Fibroblast of lung (primary cell): Measurements from ENCODE around the gene HAGH. TPM values are rescaled to one million over a fixed set of nuclear protein-coding genes. Genes with fewer than 3 reads are reported as not detected.

ENCODE experiments used
- DNase-seq, 2 donors: peaks; one replicate each; pipeline versions ENCODE4 v3.0.0 to v3.0.0-alpha.2; 2010; ENCODE audit warnings: low read depth in 2 of 2
- H2AFZ ChIP-seq: 2 replicates; pipeline ENCODE4 v1.5.1; 2012; ENCODE audit warnings: low read length, control low read depth, inconsistent platforms
- H3K27ac ChIP-seq: 2 replicates; pipeline ENCODE4 v1.5.1; 2011; ENCODE audit warnings: low read length, control low read depth; ENCODE audit not compliant: insufficient read depth
- H3K27me3 ChIP-seq: 2 replicates; pipeline ENCODE4 v1.5.1; 2011; ENCODE audit warnings: mild to moderate bottlenecking, low read length; ENCODE audit not compliant: control insufficient read depth, insufficient read depth
- H3K36me3 ChIP-seq: 2 replicates; pipeline ENCODE4 v1.5.1; 2011; ENCODE audit warnings: low read length; ENCODE audit not compliant: control insufficient read depth, insufficient read depth
- H3K4me1 ChIP-seq: 2 replicates; pipeline ENCODE4 v1.5.1; 2011; ENCODE audit warnings: low read length; ENCODE audit not compliant: control insufficient read depth, insufficient read depth; ENCODE audit errors: extremely low read depth
- H3K4me2 ChIP-seq: 2 replicates; pipeline ENCODE4 v1.5.1; 2011; ENCODE audit warnings: low read length, control low read depth; ENCODE audit not compliant: insufficient read depth; ENCODE audit errors: extremely low read depth
- H3K4me3 ChIP-seq, 4 experiments: fragments of 200-600 bp in 1 of 4; sonication (generic) in 1 of 4; replicated peaks in 1 of 4; 2 replicates each; pipeline ENCODE4 v1.5.1; 2011 to 2016; ENCODE audit warnings: low read length in 4 of 4, low read depth in 3 of 4, mild to moderate bottlenecking in 3 of 4, control low read depth in 2 of 4, inconsistent platforms in 1 of 4, mixed read lengths in 1 of 4; ENCODE audit not compliant: insufficient read depth in 1 of 4; ENCODE audit errors: control extremely low read depth in 1 of 4
- H3K79me2 ChIP-seq: 2 replicates; pipeline ENCODE4 v1.5.1; 2012; ENCODE audit warnings: mild to moderate bottlenecking, low read length, inconsistent platforms; ENCODE audit not compliant: control insufficient read depth, insufficient read depth
- H3K9ac ChIP-seq: 2 replicates; pipeline ENCODE4 v1.5.1; 2011; ENCODE audit warnings: mild to moderate bottlenecking, low read length, control low read depth; ENCODE audit not compliant: insufficient read depth
- H3K9me3 ChIP-seq: 2 replicates; pipeline ENCODE4 v1.5.1; 2012; ENCODE audit warnings: low read depth, low read length; ENCODE audit not compliant: control insufficient read depth, insufficient read depth
- H4K20me1 ChIP-seq: 2 replicates; pipeline ENCODE4 v1.5.1; 2011; ENCODE audit warnings: low read length; ENCODE audit not compliant: control insufficient read depth, insufficient read depth; ENCODE audit errors: extremely low read depth
- CTCF ChIP-seq, 2 donors: IDR thresholded peaks in 1 of 2; conservative IDR thresholded peaks in 1 of 2; 1 replicate in 1 of 2; 2 replicates in 1 of 2; pipeline ENCODE4 v1.5.1; 2011 to 2012; ENCODE audit warnings: low read length in 2 of 2, control low read depth in 1 of 2, inconsistent platforms in 1 of 2, low read depth in 1 of 2, mild to moderate bottlenecking in 1 of 2
- EZH2 ChIP-seq: IDR thresholded peaks from 2 replicates; pipeline ENCODE4 v1.5.1; 2012; ENCODE audit warnings: low read length, control low read depth, mild to moderate bottlenecking; ENCODE audit errors: missing control alignments
- polyA plus RNA-seq, 2 donors: library from polyadenylated mRNA; depleted of rRNA in 1 of 2; stranded (reverse) in 1 of 2; unstranded in 1 of 2; fragments of >200 nt; gene quantifications; 2 replicates each; pipeline ENCODE4 v1.2.1, GENCODE V29; 2011 to 2012; ENCODE audit warnings: missing spikeins in 1 of 2
- total RNA-seq: library from RNA; depleted of rRNA; stranded (reverse); fragments of >200 nt; gene quantifications from 2 replicates; pipeline ENCODE4 v1.2.1, GENCODE V29; 2014

HAGH gene
- total and polyA plus RNA-seq, 2 donors (not counting 1 experiment from before 2014, with no cell fraction given), result 18.4 to 47.4 TPM

GRCh38 chr16:1828645-1829410, 2.2 kb upstream of the HAGH start:
- Histone ChIP-seq H3K27me3 (no peaks in the 10 kb centered on the region), H3K27ac (no peak overlapping the region), H3K36me3 (peaks cover 3% of the 10 kb centered on the region), H3K9me3 (no peaks in the 10 kb centered on the region), H3K9ac (no peak overlapping the region), H3K4me1 (peaks cover 7% of the 10 kb centered on the region), H3K79me2 (peaks cover 26% of the 10 kb centered on the region), H4K20me1 (no peaks in the 10 kb centered on the region), H2AFZ (no peak overlapping the region), H3K4me2 (peak overlapping the region; percentile 68), H3K4me3 (peak overlapping the region; percentile 89 to 99 (median 98))
- no peak for DNase-seq
- TF ChIP-seq EZH2 (no peak), CTCF (conservative IDR thresholded peaks at IDR 0.05 in 1 of 2, IDR thresholded peaks at IDR 0.05 in 1 of 2; ENCODE audit: low read depth in 1 of 2, low read length in 2 of 2) (no peak)

GRCh38 chr16:1825864-1826690, 548 bp downstream of the HAGH start:
- Histone ChIP-seq H4K20me1 (no peaks in the 10 kb centered on the region), H3K9ac (peak overlapping the region; percentile 75), H3K36me3 (peaks cover 2% of the 10 kb centered on the region), H3K4me1 (peaks cover 7% of the 10 kb centered on the region), H3K27me3 (no peaks in the 10 kb centered on the region), H3K4me2 (peak overlapping the region; percentile 94), H2AFZ (peak overlapping the region; percentile 36), H3K9me3 (no peaks in the 10 kb centered on the region), H3K79me2 (peaks cover 26% of the 10 kb centered on the region), H3K27ac (no peak overlapping the region), H3K4me3 (peak overlapping the region; percentile 17 to 99 (median 78))
- TF ChIP-seq CTCF (conservative IDR thresholded peaks at IDR 0.05 in 1 of 2, IDR thresholded peaks at IDR 0.05 in 1 of 2; ENCODE audit: low read depth in 1 of 2, low read length in 2 of 2) (no peak), EZH2 (no peak)
- DNase-seq, result peak in 1 of 2 donors; percentile 58

- H4K20me1 ChIP-seq, result no peaks in the 10 kb centered on the region
- H3K9ac ChIP-seq, result no peak overlapping the region
- H3K4me1 ChIP-seq, result peaks cover 7% of the 10 kb centered on the region
- peak overlapping the region; percentile 94 for H3K4me2 ChIP-seq
- H3K27ac ChIP-seq, result no peak overlapping the region
- TF ChIP-seq EZH2 (no peak), CTCF (conservative IDR thresholded peaks at IDR 0.05 in 1 of 2, IDR thresholded peaks at IDR 0.05 in 1 of 2; ENCODE audit: low read depth in 1 of 2, low read length in 2 of 2) (no peak)
- no peak overlapping the region for H2AFZ ChIP-seq
- peaks cover 4% of the 10 kb centered on the region for H3K36me3 ChIP-seq
- H3K4me3 ChIP-seq, result peak overlapping the region; percentile 17 to 99 (median 78)
- no peaks in the 10 kb centered on the region for H3K27me3 ChIP-seq
- H3K79me2 ChIP-seq, result peaks cover 26% of the 10 kb centered on the region
- DNase-seq, result no peak
- H3K9me3 ChIP-seq, result no peaks in the 10 kb centered on the region
These were observed 1.2 kb downstream of the HAGH start for GRCh38 chr16:1825381-1825863.
